Kidney (tissue), 14 donors: ENCODE measurements around the gene GYS1. TPM values are rescaled to one million over a fixed set of nuclear protein-coding genes. Genes with fewer than 3 reads are reported as not detected.
A peak's percentile ranks its signal among the peaks of the same experiment; 100 is the strongest.

ENCODE experiments used
- DNase-seq, 5 donors: peaks; one replicate each; pipeline ENCODE4 v3.0.0-alpha.2; 2013 to 2020
- FAIRE-seq: peaks from 2 replicates; lab custom pipeline; 2012; peaks lifted over from hg19 to GRCh38; lab: Jason Lieb, UNC
- H3K27ac ChIP-seq, 2 donors: one replicate each; pipeline ENCODE4 v1.7.0; 2013; ENCODE audit warnings: low read depth in 2 of 2, low read length in 2 of 2, inconsistent platforms in 1 of 2
- H3K27me3 ChIP-seq: one replicate; pipeline ENCODE4 v1.7.1; 2013; ENCODE audit warnings: low read length, inconsistent platforms; ENCODE audit not compliant: control insufficient read depth, insufficient read depth
- H3K36me3 ChIP-seq, 3 donors: one replicate each; pipeline versions ENCODE4 v1.7.0 to v1.7.1; 2013; ENCODE audit warnings: low read length in 3 of 3, control low read depth in 1 of 3, inconsistent platforms in 1 of 3; ENCODE audit not compliant: insufficient read depth in 3 of 3, control insufficient read depth in 2 of 3
- H3K4me1 ChIP-seq, 3 donors: one replicate each; pipeline versions ENCODE4 v1.7.0 to v1.7.1; 2013; ENCODE audit warnings: low read length in 3 of 3, inconsistent platforms in 1 of 3, low read depth in 1 of 3; ENCODE audit not compliant: control insufficient read depth in 2 of 3, insufficient read depth in 2 of 3
- H3K4me3 ChIP-seq, 3 donors: one replicate each; pipeline versions ENCODE4 v1.7.0 to v1.8.1; 2013; ENCODE audit warnings: low read length in 3 of 3, control low read depth in 1 of 3, inconsistent platforms in 1 of 3
- H3K9ac ChIP-seq, 3 donors: one replicate each; pipeline versions ENCODE4 v1.7.0 to v1.7.1; 2013; ENCODE audit warnings: low read length in 3 of 3, control low read depth in 1 of 3, inconsistent platforms in 1 of 3
- H3K9me3 ChIP-seq, 3 donors: one replicate each; pipeline versions ENCODE4 v1.7.0 to v1.7.1; 2013; ENCODE audit warnings: low read length in 3 of 3, control low read depth in 1 of 3, inconsistent platforms in 1 of 3; ENCODE audit not compliant: control insufficient read depth in 2 of 3, insufficient read depth in 1 of 3
- CTCF ChIP-seq: IDR thresholded peaks from 3 replicates; pipeline ENCODE4 v1.5.1; 2012; ENCODE audit warnings: mild to moderate bottlenecking, moderate library complexity, borderline replicate concordance; ENCODE audit not compliant: insufficient read depth; ENCODE audit errors: extremely low read depth
- intact Hi-C: fragments of 100-400 bp; cut with DNase I; formaldehyde crosslinking; loops from one replicate; pipeline ENCODE4 v1.11.1; 2022
- polyA plus RNA-seq: library from polyadenylated mRNA; stranded (reverse); fragments of 350-450 nt; fragmentation: Illumina TruSeq; extraction: RNeasy Lipid Tissue Mini Kit (QIAGEN cat#74804); gene quantifications from one replicate; pipeline ENCODE4 v1.2.3, GENCODE V29; 2014; ENCODE audit warnings: low read depth, low replicate concordance; ENCODE audit not compliant: insufficient read depth
- total RNA-seq: library from RNA; stranded (reverse); fragmentation: NEBNext Ultra II Directional; extraction: Animal tissue kit (Norgen Biotek cat#: 25700); gene quantifications from one replicate; pipeline ENCODE4 v1.2.1, GENCODE V29; 2021
- donor health status: control.
- donor health status: control.
- donor health status: control.
- donor health status: control.
- donor health status: control.
- donor health status: DM: yes; HTN: yes; CAD: no.
- donor health status: Normal renal cell carcinoma (clear cell type).

GYS1 gene
- total and polyA plus RNA-seq, 2 donors from 2014 or later = 23.9 to 41.5 TPM

DNA sequence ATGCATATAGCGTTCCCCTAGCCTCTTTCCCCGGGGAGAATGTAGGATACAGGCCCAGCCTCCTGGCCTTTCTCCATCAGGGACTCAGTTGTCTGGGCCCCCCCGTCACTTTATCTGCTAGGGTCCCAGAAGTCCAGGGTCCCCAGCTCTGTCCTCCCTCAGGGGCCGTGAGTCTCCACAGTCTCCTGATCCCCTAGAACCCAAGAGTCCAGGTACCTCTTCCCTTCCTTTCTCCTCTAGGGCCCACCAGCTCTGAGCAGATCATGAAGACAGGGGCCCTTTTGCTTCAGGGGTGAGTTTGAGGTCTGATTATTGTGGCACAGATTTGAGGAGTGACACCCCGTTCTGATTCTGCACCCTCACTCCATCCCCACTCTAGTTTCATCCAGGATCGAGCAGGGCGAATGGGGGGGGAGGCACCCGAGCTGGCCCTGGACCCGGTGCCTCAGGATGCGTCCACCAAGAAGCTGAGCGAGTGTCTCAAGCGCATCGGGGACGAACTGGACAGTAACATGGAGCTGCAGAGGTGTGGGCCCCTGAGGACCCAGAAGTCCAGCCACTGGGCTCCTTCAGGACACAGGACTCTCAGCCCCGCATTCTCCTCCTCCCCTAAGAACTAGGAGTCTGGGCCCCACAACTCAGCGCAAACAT is 37.7 kb downstream of the GYS1 start:
- Histone ChIP-seq H3K9ac (peak overlapping the region; percentile 22 to 91 (median 27)), H3K9me3 (no peaks in the 10 kb centered on the region), H3K36me3 (peaks cover 0 to 3% (median 2%) of the 10 kb centered on the region in 3 donors), H3K4me1 (peaks cover 0 to 7% (median 0%) of the 10 kb centered on the region in 3 donors), H3K4me3 (peak overlapping the region; percentile 54 to 86 (median 73)), H3K27me3 (no peaks in the 10 kb centered on the region), H3K27ac (peak overlapping the region; percentile 15 to 74)
- FAIRE-seq (no peak), DNase-seq (peak in 2 of 5 donors; percentile 61 to 67)
- intact Hi-C loops = no loop called here
- TF ChIP-seq CTCF = no peak

GRCh38 chr19:48954595-48955307 is 38.4 kb downstream of the GYS1 start, which contains the start of gene BAX:
BAX (plus strand) TSS chr19:48954875; CDS start chr19:48954929, 54 bp downstream.
- Histone ChIP-seq H3K4me1 (peaks cover 0 to 7% (median 0%) of the 10 kb centered on the region in 3 donors), H3K9ac (peak within 1 kb of the TSS; percentile 27 to 91 (median 67)), H3K27me3 (no peaks in the 10 kb centered on the region), H3K36me3 (peaks cover 0 to 3% (median 2%) of the 10 kb centered on the region in 3 donors), H3K9me3 (no peaks in the 10 kb centered on the region), H3K4me3 (peak within 1 kb of the TSS; percentile 73 to 86 (median 81)), H3K27ac (peak within 1 kb of the TSS; percentile 57 to 74)
- peak; percentile 97 to 99 (median 98) for DNase-seq
- intact Hi-C loops = no loop called here
- TF ChIP-seq CTCF = no peak
- FAIRE-seq = no peak

GRCh38 chr19:48953990-48954594 is 39.0 kb downstream of the GYS1 start:
- no peak for FAIRE-seq

More at GRCh38 chr19:48953990-48954594, 39.0 kb downstream of the GYS1 start:
- Histone ChIP-seq H3K36me3 (peaks cover 0 to 3% (median 2%) of the 10 kb centered on the region in 3 donors), H3K9ac (peak overlapping the region in 2 of 3 donors; percentile 44 to 67), H3K4me3 (peak overlapping the region; percentile 71 to 86 (median 81)), H3K27me3 (no peaks in the 10 kb centered on the region), H3K9me3 (no peaks in the 10 kb centered on the region), H3K4me1 (peaks cover 0 to 7% (median 0%) of the 10 kb centered on the region in 3 donors), H3K27ac (peak overlapping the region in 1 of 2 donors; percentile 74)
- no peak for TF ChIP-seq CTCF
- peak in 2 of 5 donors; percentile 54 to 57 for DNase-seq
- intact Hi-C loops = no loop called here
